Measurements from ENCODE around the gene IRX2.

GRCh38 chr5:2732004-2732403 lies 19.5 kb downstream of the IRX2 start:
- TF ChIP-seq CTCF (IDR thresholded peaks at IDR 0.05) (no peak), POLR2A (IDR thresholded peaks at IDR 0.05) (no peak)

All from body of pancreas (tissue), 4 donors.